Endothelial cell of umbilical vein (primary cell): ENCODE measurements around the gene CTSW. TPM values are rescaled to one million over a fixed set of nuclear protein-coding genes. Genes with fewer than 3 reads are reported as not detected.

Source experiments
- BruUV-seq: library from RNA; stranded (reverse); fragments of 400-500 nt; replicated peaks from 2 replicates; lab custom pipeline; 2021; lab: Mats Ljungman, UMichigan
- CTCF ChIA-PET: fragments of 300-600, 350-600 bp; sonication (Branson Sonifier 250); formaldehyde crosslinking; loops from one replicate; lab custom pipeline; 2021; ENCODE audit warnings: antibody characterized with exemption, inconsistent platforms; lab: Charles Lee
- POLR2A ChIA-PET: fragments of 300-600, 350-600 bp; sonication (Branson Sonifier 250); formaldehyde crosslinking; loops from one replicate; lab custom pipeline; 2021; ENCODE audit warnings: antibody characterized with exemption, inconsistent platforms; lab: Charles Lee
- DNase-seq: peaks from one replicate; pipeline ENCODE4 v3.0.0-alpha.2; 2011; ENCODE audit warnings: low read depth, low spot score
- FAIRE-seq: peaks from 2 replicates; lab custom pipeline; 2011; peaks lifted over from hg19 to GRCh38; lab: Jason Lieb, UNC
- H2AFZ ChIP-seq: 2 replicates; pipeline ENCODE4 v1.6.0; 2012; ENCODE audit warnings: low read depth, low read length, control low read depth, inconsistent platforms
- H3K27ac ChIP-seq: 2 replicates; pipeline ENCODE4 v1.5.1; 2011; ENCODE audit warnings: low read depth, mild to moderate bottlenecking, control low read depth, low read length, moderate library complexity; ENCODE audit not compliant: insufficient read depth
- H3K27me3 ChIP-seq, 2 experiments: 2 replicates each; pipeline versions ENCODE4 v1.6.0 to v1.6.1; 2011; ENCODE audit warnings: low read length in 2 of 2, mixed read lengths in 1 of 2; ENCODE audit not compliant: control insufficient read depth in 2 of 2, insufficient read depth in 2 of 2
- H3K36me3 ChIP-seq, 2 experiments: 2 replicates in 1 of 2; 3 replicates in 1 of 2; pipeline ENCODE4 v1.5.1; 2011; ENCODE audit warnings: low read length in 2 of 2, mild to moderate bottlenecking in 1 of 2, moderate library complexity in 1 of 2; ENCODE audit not compliant: control insufficient read depth in 2 of 2, insufficient read depth in 2 of 2; ENCODE audit errors: extremely low read depth in 1 of 2
- H3K4me1 ChIP-seq: 3 replicates; pipeline ENCODE4 v1.5.1; 2011; ENCODE audit warnings: mild to moderate bottlenecking, low read length; ENCODE audit not compliant: control insufficient read depth, insufficient read depth; ENCODE audit errors: extremely low read depth
- H3K4me2 ChIP-seq: 2 replicates; pipeline ENCODE4 v1.6.1; 2011; ENCODE audit warnings: low read length, control low read depth, mixed read lengths; ENCODE audit not compliant: insufficient read depth
- H3K4me3 ChIP-seq, 3 experiments: fragments of 200-600 bp in 1 of 3; sonication (generic), shearing (Covaris generic) in 1 of 3; replicated peaks in 1 of 3; 2 replicates each; pipeline ENCODE4 v1.5.1; 2011 to 2016; ENCODE audit warnings: control low read depth in 3 of 3, low read length in 3 of 3, mild to moderate bottlenecking in 2 of 3, inconsistent platforms in 1 of 3, low read depth in 1 of 3, moderate library complexity in 1 of 3; ENCODE audit not compliant: insufficient read depth in 1 of 3
- H3K79me2 ChIP-seq: 2 replicates; pipeline ENCODE4 v1.6.0; 2012; ENCODE audit warnings: low read length, inconsistent platforms; ENCODE audit not compliant: control insufficient read depth, insufficient read depth
- H3K9ac ChIP-seq: replicated peaks from 2 replicates; pipeline ENCODE3; 2011; ENCODE audit warnings: low read length, control low read depth; ENCODE audit not compliant: insufficient read depth; ENCODE audit errors: extremely low read depth
- H3K9me1 ChIP-seq: replicated peaks from 3 replicates; pipeline ENCODE4 v1.6.0; 2011; ENCODE audit warnings: mild to moderate bottlenecking, low read length; ENCODE audit not compliant: control insufficient read depth, insufficient read depth; ENCODE audit errors: extremely low read depth
- H3K9me3 ChIP-seq: replicated peaks from 2 replicates; pipeline ENCODE4 v1.5.1; 2012; ENCODE audit warnings: low read length, inconsistent platforms; ENCODE audit not compliant: control insufficient read depth, insufficient read depth
- H4K20me1 ChIP-seq: replicated peaks from 2 replicates; pipeline ENCODE3; 2011; ENCODE audit warnings: mild to moderate bottlenecking, low read length; ENCODE audit not compliant: control insufficient read depth, insufficient read depth; ENCODE audit errors: extremely low read depth
- EZH2 ChIP-seq: IDR thresholded peaks from 2 replicates; pipeline ENCODE4 v1.6.1; 2012; ENCODE audit warnings: borderline replicate concordance, low read depth, mild to moderate bottlenecking, moderate library complexity, low read length, inconsistent platforms; ENCODE audit not compliant: severe bottlenecking
- FOS ChIP-seq: IDR thresholded peaks from 2 replicates; pipeline ENCODE4 v1.6.1; 2011; ENCODE audit warnings: mild to moderate bottlenecking, low read length, moderate library complexity, borderline replicate concordance; ENCODE audit not compliant: insufficient read depth
- GATA2 ChIP-seq: IDR thresholded peaks from 2 replicates; pipeline ENCODE4 v1.7.0; 2011; ENCODE audit warnings: low read depth, mild to moderate bottlenecking, moderate library complexity, mixed read lengths, low read length; ENCODE audit not compliant: insufficient read length, insufficient read depth
- JUN ChIP-seq: IDR thresholded peaks from 2 replicates; pipeline ENCODE4 v1.6.1; 2011; ENCODE audit warnings: borderline replicate concordance, low read depth; ENCODE audit not compliant: insufficient read length, insufficient read depth
- MYC ChIP-seq: IDR thresholded peaks from one replicate; pipeline ENCODE4 v1.6.1; 2011; ENCODE audit warnings: mild to moderate bottlenecking, low read depth, low read length
- POLR2A ChIP-seq: IDR thresholded peaks from 2 replicates; pipeline ENCODE4 v1.6.1; 2012; ENCODE audit warnings: low read depth, mild to moderate bottlenecking, control low read depth, low read length
- POLR2AphosphoS5 ChIP-seq: IDR thresholded peaks from 2 replicates; pipeline ENCODE4 v1.6.1; 2012; ENCODE audit warnings: low read depth, mild to moderate bottlenecking, control low read depth, low read length, moderate library complexity; ENCODE audit not compliant: insufficient read depth
- dilution Hi-C: fragments of 300-500 bp; cut with MboI; formaldehyde crosslinking; loops from one replicate; pipeline ENCODE4 v1.15.0; 2019; ENCODE audit warnings: low sequenced_read_pairs; ENCODE audit not compliant: extremely low pct_ligation_motif_present
- intact Hi-C: fragments of 100-400 bp; cut with micrococcal nuclease; formaldehyde crosslinking; loops from one replicate; pipeline ENCODE4 v1.10.0; 2022
- polyA plus RNA-seq, 4 experiments: library from polyadenylated mRNA; depleted of rRNA in 3 of 4; stranded (reverse) in 3 of 4; unstranded in 1 of 4; fragments of >200 nt; gene quantifications; 2 replicates each; pipeline versions ENCODE4 v1.2.1 to v1.2.3, GENCODE V29; 2011 to 2012; ENCODE audit warnings: missing spikeins in 1 of 4
- total RNA-seq: library from RNA; stranded (reverse); gene quantifications from 2 replicates; pipeline ENCODE4 v1.2.3, GENCODE V29; 2021
- TF ChIP-seq, protein P1 (sequence below), 2 donors: IDR thresholded peaks; 1 replicate in 1 of 2; 2 replicates in 1 of 2; pipeline ENCODE4 v1.5.1; 2011; ENCODE audit warnings: low read length in 2 of 2, mild to moderate bottlenecking in 2 of 2, moderate library complexity in 2 of 2, control low read depth in 1 of 2, inconsistent platforms in 1 of 2, low read depth in 1 of 2; ENCODE audit not compliant: insufficient read depth in 1 of 2; ENCODE audit errors: extremely low read depth in 1 of 2
- TF ChIP-seq, protein P2 (sequence below): IDR thresholded peaks from 2 replicates; pipeline ENCODE4 v1.6.1; 2011; ENCODE audit not compliant: insufficient read depth, insufficient read length

Gene CTSW
- total and polyA plus RNA-seq, 2 donors (not counting 3 experiments of a cell fraction or from before 2014, with no cell fraction given): not detected

DNA sequence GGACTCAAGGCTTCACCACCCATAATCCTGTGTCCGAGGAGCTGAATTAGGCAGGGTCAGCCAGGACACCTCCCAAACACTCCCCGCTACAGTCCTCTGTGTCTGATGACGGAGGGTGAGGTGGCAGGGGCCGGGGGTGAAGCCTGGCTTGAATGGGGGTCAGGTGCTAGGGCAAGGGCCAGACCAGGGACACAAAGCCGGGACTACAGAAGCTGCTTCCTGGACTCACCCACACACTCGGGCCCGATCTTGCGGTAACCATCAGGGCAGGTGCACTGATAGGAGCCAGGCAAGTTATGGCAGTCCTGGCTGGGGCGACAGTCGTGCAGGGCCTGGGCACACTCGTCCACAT is 9.4 kb upstream of the CTSW start:
- H3K27ac ChIP-seq: no peak overlapping the region
- intact Hi-C loops (no loop called here), dilution Hi-C loops (no loop called here)
- POLR2A ChIA-PET: interaction anchor here (0.9 to 1.5 kb wide), 2 partner anchors 9 to 14 kb away, joined by 3 to 4 read pairs; no protein-coding TSS in a partner anchor
- H3K79me2 ChIP-seq: peaks cover 2% of the 10 kb centered on the region
- peaks cover 17% of the 10 kb centered on the region for H3K4me1 ChIP-seq
- H3K4me3 ChIP-seq: no peak overlapping the region
- no peak overlapping the region for H3K9ac ChIP-seq
- no TSS peak for BruUV-seq
- FAIRE-seq (no peak), DNase-seq (no peak)
- no peaks in the 10 kb centered on the region for H4K20me1 ChIP-seq
- H2AFZ ChIP-seq: no peak overlapping the region
- no peak overlapping the region for H3K4me2 ChIP-seq
- TF ChIP-seq, protein P1, sequence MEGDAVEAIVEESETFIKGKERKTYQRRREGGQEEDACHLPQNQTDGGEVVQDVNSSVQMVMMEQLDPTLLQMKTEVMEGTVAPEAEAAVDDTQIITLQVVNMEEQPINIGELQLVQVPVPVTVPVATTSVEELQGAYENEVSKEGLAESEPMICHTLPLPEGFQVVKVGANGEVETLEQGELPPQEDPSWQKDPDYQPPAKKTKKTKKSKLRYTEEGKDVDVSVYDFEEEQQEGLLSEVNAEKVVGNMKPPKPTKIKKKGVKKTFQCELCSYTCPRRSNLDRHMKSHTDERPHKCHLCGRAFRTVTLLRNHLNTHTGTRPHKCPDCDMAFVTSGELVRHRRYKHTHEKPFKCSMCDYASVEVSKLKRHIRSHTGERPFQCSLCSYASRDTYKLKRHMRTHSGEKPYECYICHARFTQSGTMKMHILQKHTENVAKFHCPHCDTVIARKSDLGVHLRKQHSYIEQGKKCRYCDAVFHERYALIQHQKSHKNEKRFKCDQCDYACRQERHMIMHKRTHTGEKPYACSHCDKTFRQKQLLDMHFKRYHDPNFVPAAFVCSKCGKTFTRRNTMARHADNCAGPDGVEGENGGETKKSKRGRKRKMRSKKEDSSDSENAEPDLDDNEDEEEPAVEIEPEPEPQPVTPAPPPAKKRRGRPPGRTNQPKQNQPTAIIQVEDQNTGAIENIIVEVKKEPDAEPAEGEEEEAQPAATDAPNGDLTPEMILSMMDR (IDR thresholded peaks at IDR 0.05; ENCODE audit: extremely low read depth in 1 of 2, insufficient read depth in 1 of 2, low read depth in 1 of 2, low read length in 2 of 2): no peak
- TF ChIP-seq POLR2A (no peak), MYC (no peak), GATA2 (no peak), JUN (no peak), POLR2AphosphoS5 (no peak), FOS (no peak), EZH2 (no peak)
- TF ChIP-seq, protein P2, sequence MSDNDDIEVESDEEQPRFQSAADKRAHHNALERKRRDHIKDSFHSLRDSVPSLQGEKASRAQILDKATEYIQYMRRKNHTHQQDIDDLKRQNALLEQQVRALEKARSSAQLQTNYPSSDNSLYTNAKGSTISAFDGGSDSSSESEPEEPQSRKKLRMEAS: no peak
- H3K9me3 ChIP-seq: no peaks in the 10 kb centered on the region
- peaks cover 1 to 28% of the 10 kb centered on the region in 2 experiments for H3K36me3 ChIP-seq
- H3K27me3 ChIP-seq: no peaks in the 10 kb centered on the region
- CTCF ChIA-PET: interaction anchor here (2.2 to 7.1 kb wide), 3 partner anchors 10 to 18 kb away, joined by 14 to 73 read pairs (median 16); partner anchors contain the start of genes CFL1, FIBP and MUS81
- H3K9me1 ChIP-seq: no peaks in the 10 kb centered on the region
